WTC11 (cell line): ENCODE results near the gene COBL.

ENCODE experiments used
- PRDM15 ChIP-seq: sonication (generic); formaldehyde crosslinking; IDR thresholded peaks from 2 replicates; pipeline ENCODE4 v1.8.0; 2022; ENCODE audit warnings: missing genetic modification reagents
- SMAD3 ChIP-seq: sonication (generic); formaldehyde crosslinking; IDR thresholded peaks from 2 replicates; pipeline ENCODE4 v1.8.0; 2022; ENCODE audit warnings: missing genetic modification reagents, mild to moderate bottlenecking, borderline replicate concordance
- SP1 ChIP-seq: sonication (generic); formaldehyde crosslinking; conservative IDR thresholded peaks from 2 replicates; pipeline ENCODE4 v1.8.1; 2022; ENCODE audit warnings: missing genetic modification reagents
- ZNF263 ChIP-seq: sonication (generic); formaldehyde crosslinking; IDR thresholded peaks from 2 replicates; pipeline ENCODE4 v1.8.1; 2022; ENCODE audit warnings: low read depth, mild to moderate bottlenecking, moderate library complexity, missing genetic modification reagents
- TF ChIP-seq, protein P1 (sequence below): fragments of 200-600 bp; IDR thresholded peaks from 2 replicates; pipeline ENCODE4 v1.8.0; 2022; ENCODE audit warnings: antibody characterized with exemption

- TF ChIP-seq, protein P1, sequence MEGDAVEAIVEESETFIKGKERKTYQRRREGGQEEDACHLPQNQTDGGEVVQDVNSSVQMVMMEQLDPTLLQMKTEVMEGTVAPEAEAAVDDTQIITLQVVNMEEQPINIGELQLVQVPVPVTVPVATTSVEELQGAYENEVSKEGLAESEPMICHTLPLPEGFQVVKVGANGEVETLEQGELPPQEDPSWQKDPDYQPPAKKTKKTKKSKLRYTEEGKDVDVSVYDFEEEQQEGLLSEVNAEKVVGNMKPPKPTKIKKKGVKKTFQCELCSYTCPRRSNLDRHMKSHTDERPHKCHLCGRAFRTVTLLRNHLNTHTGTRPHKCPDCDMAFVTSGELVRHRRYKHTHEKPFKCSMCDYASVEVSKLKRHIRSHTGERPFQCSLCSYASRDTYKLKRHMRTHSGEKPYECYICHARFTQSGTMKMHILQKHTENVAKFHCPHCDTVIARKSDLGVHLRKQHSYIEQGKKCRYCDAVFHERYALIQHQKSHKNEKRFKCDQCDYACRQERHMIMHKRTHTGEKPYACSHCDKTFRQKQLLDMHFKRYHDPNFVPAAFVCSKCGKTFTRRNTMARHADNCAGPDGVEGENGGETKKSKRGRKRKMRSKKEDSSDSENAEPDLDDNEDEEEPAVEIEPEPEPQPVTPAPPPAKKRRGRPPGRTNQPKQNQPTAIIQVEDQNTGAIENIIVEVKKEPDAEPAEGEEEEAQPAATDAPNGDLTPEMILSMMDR: no peak
- TF ChIP-seq PRDM15 (CRISPR knock-in tag): no peak
- TF ChIP-seq SMAD3 (CRISPR knock-in tag): no peak
- no peak for TF ChIP-seq SP1 (CRISPR knock-in tag)
- TF ChIP-seq ZNF263 (CRISPR knock-in tag): no peak
Measured at GRCh38 chr7:51238981-51239495, 77.6 kb downstream of the COBL start.
